Subcutaneous adipose tissue (tissue), 4 donors: Measurements from ENCODE around the gene ARRB1. TPM values are rescaled to one million over a fixed set of nuclear protein-coding genes. Genes with fewer than 3 reads are reported as not detected.

Experiments
- total RNA-seq, 4 donors: library from RNA; depleted of rRNA; stranded (reverse); fragments of >200 nt; gene quantifications; one replicate each; pipeline ENCODE4 v1.1.0, GENCODE V29; 2016
- TF ChIP-seq, protein P1 (sequence below): fragments of 450-650 bp; IDR thresholded peaks from one replicate; pipeline ENCODE4 v1.5.1; 2016; ENCODE audit warnings: low read depth, mild to moderate bottlenecking, control low read depth, antibody characterized with exemption, moderate library complexity

The ARRB1 gene
- total RNA-seq, 4 donors from 2014 or later, result 34.8 to 125 (median 63.0) TPM

DNA sequence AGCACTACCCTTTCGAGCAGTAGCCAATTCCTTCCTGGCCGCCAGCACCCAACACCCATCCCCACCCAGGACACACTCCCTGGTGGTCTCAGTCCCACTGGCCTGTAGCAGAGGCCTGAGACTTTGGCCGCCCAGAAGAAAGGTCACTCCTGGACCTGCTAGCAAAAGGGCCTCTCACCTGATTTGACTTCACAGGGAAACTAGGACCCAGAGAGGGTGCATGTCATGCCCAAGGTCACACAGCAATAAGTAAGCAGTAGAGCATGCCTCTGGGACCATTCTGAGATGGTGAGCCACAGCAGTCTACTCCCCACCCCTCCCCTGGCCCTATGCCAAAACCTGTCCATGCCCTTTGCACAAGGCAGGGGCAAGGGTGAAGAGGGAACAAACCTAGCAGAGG is 7.3 kb downstream of the ARRB1 start:
- TF ChIP-seq, protein P1, sequence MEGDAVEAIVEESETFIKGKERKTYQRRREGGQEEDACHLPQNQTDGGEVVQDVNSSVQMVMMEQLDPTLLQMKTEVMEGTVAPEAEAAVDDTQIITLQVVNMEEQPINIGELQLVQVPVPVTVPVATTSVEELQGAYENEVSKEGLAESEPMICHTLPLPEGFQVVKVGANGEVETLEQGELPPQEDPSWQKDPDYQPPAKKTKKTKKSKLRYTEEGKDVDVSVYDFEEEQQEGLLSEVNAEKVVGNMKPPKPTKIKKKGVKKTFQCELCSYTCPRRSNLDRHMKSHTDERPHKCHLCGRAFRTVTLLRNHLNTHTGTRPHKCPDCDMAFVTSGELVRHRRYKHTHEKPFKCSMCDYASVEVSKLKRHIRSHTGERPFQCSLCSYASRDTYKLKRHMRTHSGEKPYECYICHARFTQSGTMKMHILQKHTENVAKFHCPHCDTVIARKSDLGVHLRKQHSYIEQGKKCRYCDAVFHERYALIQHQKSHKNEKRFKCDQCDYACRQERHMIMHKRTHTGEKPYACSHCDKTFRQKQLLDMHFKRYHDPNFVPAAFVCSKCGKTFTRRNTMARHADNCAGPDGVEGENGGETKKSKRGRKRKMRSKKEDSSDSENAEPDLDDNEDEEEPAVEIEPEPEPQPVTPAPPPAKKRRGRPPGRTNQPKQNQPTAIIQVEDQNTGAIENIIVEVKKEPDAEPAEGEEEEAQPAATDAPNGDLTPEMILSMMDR, result no peak

- TF ChIP-seq, protein P1, result no peak
Observed at GRCh38 chr11:75342966-75343870, 8.2 kb downstream of the ARRB1 start.

DNA sequence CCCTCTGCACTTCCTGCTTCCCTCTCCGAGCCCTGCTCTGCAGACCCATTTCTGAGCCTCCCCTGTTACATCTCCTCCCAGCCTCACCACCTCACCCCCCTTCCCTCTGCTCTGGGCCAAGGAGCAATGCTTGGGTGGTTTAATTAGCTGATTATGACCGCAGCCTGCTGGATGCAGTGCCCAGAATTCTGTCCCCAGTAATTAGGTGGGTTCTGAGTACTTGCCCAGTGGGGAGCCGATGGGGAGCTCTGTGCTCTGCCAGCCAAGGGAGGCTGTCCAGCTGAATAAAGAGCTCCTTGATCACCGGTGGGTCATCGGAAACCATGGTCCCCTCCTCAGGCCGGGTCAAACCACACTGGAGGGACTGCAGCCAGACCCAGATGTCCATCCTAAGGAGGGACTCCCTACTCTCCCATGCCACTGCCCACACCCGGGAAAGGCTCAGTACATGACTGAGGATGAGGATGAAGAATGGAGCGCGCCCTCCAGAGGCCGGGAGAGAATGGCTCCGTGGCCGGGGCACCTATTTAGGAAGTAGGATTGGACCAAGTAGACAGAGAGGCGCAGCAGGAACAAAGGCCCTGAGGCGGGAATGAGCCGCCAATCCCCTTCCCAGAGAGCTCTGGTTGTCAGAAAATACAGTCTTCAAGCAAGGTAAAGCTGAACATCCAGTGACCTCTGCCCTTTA is 9.1 kb downstream of the ARRB1 start:
- TF ChIP-seq, protein P1, result no peak

DNA sequence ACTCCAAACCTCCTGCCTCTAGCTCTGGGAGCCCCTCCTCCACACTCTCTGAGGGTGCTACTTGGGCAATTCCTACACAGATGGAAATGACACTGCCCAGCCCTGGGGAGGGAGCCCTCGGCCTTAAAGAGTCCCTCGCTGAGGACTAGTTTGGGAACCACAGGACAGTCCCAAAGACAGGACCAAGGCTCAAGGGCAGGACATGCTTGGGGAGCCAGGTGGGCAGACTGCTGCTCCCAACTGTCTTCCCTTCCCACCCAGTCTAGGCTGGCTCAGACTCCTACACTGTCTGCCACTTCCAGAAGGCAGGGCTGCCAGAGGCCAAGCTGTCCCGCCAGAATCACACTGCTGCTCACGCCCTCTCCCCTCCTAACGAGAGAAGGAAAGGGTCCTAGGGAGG is 9.8 kb downstream of the ARRB1 start:
- TF ChIP-seq, protein P1, result no peak

GRCh38 chr11:75339685-75340409 is 11.6 kb downstream of the ARRB1 start:
- TF ChIP-seq, protein P1, result no peak

- TF ChIP-seq, protein P1, result no peak
Observed at GRCh38 chr11:75338516-75339208, 12.8 kb downstream of the ARRB1 start.
